Amniotic epithelial cell (primary cell): ENCODE measurements around the gene FOXP3.

ENCODE experiments used
- DNase-seq: peaks from one replicate; pipeline ENCODE4 v3.0.0-alpha.2; 2010; ENCODE audit warnings: low read depth

FOXP3 gene

DNA sequence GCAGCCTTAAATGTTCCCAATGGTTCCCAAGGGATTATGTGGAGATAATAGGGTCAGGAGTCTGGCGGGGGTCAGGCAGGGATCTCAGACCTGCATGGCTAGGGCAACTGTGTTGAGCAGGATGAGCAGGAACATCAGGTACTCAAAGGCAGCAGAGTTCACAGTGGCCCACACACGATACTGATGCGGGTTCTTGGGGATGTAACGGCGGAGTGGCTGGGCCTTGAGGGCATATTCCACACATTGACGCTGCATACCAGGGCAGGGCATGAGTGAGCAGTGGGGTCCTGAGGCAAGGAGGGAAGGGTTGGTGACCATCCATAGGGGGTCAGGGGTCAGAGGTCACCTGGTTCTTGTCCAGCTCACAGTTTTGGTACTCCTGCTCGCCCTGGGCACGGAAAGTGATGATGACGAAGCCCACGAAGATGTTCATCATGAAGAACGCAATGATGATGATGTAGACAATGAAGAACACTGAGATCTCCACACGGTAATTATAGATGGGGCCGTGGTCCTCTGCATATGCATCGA, 49.4 kb downstream of the FOXP3 start:
- DNase-seq = no peak

DNA sequence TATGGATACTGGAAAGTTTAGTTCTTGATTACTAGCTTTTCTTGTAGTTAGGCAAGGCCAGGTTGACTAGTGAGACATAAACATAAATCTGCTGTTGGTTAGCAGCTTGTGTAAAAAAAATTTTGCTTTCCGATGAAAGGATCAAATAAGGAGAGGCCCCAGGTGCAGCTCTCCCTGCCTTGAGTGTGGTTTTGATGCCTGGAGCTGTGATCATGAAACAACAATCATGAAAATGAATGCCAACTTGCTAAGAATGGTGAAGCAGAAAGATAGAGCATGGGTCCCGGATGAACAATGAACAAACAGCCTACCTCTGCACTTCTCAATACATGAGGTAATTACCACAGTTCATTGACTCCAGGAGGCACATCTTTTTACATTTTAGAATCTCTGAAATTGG, 50.1 kb downstream of the FOXP3 start:
- DNase-seq = no peak

DNA sequence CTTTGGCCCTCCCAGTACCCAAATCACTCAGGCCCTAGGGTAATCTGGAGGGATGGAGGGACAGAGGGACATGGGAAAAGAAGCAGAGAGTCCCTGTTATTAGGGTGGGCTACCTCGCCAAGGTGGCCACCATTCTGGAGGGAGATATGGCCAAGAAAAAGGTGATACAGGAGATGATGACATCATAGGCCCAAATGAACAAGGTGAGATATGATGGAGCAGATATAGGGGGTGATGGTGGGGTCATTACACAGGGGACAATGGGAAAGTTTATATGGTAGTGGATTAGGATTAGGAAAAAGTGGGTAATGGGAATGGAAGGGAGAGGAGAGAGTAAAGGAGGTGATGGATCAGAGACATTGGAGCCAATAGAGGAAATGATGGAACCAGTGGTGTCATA, 51.6 kb downstream of the FOXP3 start:
- no peak for DNase-seq

DNA sequence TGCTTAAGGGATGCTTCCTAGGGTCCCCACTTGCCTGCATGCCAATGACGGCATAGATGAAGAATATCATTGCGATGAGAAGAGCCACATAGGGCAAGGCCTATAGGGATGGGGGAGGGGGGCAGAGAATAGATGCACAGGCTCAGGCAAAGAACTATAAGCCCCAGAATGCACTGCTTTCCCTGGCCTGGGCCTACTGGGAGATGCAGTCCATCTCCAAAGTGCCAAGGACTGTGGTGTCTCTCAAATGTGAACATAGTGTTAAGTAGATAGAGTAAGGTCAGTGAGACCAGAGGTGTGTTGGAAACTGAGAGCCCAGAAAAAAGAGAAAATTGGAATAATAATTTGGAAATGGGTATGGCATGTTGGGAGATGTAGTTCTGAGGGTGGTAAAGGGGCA, 52.3 kb downstream of the FOXP3 start:
- no peak for DNase-seq

DNA sequence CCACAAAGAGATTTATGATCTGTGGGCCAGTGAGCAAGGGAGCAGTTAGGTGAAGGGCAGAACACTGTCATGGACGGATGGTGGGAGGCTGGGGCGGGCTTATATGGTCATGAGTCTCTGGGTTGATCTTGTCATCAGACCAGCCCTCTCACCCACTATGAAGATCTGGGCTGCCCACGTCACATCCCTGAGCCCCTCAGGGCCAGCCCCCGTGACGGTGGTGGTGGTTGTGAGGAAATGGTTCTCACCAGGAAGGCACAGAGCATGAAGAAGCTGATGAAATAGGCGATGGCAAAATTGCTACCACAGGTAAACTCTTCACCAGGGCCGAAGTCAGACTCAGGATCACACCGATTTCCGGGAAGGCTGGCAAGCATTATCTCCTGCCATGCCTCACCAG, 53.4 kb downstream of the FOXP3 start:
- no peak for DNase-seq

DNA sequence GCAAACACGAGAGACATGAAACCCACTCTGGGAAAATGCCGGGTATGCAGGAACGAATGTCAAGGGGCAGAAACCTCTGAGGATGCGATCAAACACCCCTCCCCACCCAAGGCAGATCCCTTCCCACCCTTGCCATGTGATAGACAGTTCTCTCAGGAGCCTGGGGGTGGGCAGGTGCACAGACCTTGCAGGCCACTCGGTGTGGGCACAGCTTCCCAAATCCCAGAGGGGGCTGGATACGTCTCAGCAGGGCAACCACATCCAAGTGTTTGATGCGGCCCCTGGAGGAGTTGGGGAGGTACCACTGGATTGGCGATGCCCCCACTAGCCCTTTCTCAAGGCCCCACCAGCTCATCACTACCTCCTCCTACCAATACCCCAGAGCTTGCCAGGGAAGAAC, 54.1 kb downstream of the FOXP3 start:
- DNase-seq = no peak

DNA sequence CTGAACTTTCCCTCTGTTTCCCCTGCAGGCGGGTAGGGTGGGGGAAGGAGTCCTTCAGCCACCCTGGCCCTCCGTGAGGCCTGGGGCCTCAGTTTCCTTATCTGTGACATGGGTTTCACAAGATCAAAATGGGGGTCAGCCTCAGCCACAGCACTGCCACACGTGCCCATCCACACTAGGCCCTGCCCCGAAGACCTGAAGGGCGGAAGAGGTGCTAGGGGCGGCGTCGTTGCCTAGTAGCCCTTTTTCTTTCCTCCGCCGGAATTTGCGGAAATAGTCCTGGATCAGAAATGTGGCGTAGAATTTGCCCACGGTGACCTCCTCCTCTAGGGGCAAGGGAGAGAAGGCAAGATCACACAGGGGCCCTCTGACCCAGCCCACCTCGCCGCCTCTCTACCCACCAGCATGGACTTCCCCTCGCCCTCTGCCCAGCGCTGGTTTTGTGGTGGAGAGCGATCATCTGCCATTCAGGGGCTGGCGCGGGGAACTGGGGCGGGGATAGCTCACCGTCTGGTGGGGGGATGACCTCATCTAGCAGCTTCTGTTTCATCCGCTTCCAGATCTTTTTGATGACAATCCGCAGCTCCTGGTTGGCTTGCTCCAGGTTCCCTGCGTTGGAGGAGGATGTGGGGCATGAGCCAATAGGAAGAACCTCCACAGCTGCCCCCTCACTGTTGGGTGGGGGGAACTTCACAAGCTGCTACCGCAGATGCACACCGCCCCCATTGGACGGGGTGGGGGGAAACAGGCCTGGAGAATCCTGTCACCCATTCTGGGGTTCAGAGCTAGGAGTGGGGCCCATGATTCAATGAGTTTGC, 54.9 kb downstream of the FOXP3 start:
- DNase-seq = peak; percentile 7

DNA sequence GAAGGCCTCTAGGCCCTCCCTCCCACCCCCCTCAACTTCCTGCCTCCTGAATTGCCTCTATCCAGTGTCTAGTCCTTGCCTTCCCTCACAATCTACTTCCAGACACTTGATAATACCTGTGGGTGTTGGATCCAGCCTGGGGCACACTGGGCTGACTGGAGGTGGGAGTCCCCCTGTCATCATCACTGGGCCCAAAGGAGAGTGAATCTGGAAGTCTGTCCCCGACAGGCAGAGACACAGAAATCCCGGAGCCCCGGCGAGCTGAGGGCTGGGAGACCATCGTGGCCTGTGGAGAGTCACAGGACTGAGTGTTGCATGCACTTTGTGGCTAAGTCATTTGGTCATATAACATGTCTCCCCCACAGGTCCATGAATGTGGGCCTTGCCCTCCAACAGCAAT, 56.1 kb downstream of the FOXP3 start:
- DNase-seq = no peak

DNA sequence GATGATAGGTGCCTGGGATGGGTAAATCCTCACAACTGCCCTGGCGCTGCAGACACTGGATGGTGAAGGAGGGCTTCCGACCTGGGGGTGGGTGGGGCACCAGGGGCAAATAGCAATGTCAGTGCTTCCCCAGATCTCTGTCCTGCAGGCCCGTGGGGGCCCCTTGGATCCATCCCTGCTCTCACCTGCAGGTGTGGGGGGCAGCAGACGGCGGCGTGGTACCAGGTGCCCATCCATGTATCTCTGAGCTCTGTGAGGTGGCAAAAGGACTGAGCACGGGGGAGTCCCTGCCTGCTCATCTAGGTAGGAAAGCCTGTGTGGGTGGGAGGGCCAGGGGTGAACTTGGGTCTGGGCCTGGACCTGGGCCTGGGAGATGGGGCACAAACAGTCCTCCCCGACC, 58.0 kb downstream of the FOXP3 start:
- DNase-seq = no peak

DNA sequence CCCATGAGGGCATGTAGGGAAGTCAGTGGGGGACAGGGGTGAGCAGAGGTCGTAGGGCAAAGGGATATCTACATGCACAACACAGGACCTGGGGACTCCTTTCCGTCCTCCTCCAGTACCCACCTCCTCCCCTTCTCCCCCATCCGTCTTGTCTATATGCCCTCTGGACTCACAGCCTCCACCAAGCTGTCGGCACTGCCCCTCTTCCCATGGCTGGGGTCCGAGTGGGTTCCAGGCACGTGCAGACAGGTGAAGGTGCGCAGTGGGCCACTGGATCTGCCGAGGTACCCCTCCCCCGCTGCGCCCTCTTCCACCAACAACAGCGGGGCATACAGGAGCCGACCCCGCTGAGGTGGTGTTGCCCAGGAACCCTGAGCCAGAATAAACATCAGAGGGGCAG, 59.1 kb downstream of the FOXP3 start:
- no peak for DNase-seq

DNA sequence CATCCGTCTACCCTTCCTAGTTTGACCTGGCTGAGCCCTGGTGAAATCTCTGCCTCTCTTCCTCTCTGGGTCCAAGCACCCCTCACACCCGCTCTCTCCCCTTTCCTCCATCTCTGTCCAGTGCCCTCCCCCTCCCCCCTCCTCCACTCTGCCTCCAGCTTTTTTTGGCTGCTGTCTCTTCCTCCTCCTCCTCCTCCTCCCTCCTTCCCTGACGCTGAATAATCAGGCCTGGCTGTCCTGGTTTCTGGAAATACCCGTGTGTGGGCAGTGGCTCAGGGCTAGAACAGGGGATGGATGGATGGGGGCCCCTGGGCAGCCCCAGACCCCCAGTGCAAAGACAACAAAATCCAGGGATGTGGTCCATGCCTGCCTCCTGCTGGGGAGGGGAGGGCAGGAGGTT, 59.8 kb downstream of the FOXP3 start:
- no peak for DNase-seq

DNA sequence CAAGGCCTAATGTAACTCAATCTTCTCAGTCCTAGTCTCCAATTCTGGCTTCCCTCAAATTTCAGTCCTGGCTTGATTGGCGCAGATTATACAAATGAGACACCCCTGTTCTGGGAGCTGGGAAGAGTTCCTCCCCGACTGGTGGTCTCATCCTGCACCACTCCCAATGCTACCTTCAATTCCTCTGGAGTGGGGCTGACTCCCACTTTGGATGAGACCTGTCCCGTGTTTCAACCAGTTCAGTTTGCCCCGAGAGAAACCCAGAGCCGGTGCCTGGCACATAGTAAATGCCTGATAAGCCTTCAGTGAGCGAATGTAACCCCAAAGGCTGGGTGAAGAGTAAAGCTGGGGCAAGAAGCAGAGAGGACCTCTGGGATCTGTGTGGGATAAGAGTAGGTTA, 60.5 kb downstream of the FOXP3 start:
- DNase-seq = no peak

DNA sequence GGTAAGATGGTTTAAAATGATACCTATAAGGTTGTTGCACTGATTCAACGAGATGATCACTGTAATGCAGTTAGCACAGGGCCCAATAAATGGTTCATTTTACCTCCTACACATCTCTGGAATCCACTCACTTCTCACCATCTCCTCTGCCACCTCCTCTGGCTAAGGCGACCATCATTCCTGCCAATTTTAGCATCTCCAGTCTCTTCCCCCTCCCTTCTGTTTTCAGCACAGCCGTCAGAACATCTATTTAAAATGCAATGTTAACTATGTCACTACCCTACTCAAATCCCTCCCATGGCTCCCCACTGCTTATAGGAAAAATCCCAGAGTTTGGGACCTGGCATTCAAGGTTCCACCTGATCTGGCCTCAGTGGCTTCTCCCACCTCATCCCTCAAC, 61.0 kb downstream of the FOXP3 start:
- no peak for DNase-seq

DNA sequence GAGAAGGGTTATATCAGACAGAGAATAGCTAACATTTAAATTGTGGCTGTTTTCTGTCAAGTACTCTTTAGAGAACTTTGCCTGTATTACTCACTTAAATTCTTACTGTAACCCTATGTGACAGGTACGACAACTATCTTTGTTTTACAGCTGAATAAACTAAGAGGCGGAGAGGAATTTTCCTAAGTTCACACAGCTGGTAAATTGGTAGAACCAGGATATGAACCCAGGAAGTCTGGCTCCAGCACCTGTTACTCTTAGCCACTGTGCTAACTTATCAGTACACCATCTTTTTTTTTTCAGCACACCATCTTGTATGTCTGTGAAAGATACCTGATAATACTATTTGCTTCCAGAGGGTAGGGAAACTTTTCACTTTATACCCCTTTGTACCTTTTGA, 62.5 kb downstream of the FOXP3 start:
- DNase-seq = no peak
